Hypothalamus (tissue), 51 donors: ENCODE data around the gene CES1.
"Not testable (repeated sequence)": the region's sequence is repeated elsewhere in the genome, so short reads cannot be mapped to it uniquely, and the experiment has no call there.

Experiments
- DNase-seq, 51 donors: peaks; one replicate each; lab custom pipeline; 2025; lab: John Stamatoyannopoulos, UW

The CES1 gene

GRCh38 chr16:55832773-55833691, at the start of gene CES1:
TSS of gene CES1 (minus strand) at chr16:55833096. CDS start at chr16:55833055, 41 bp downstream.
- DNase-seq = no peak

GRCh38 chr16:55876854-55877253, 44.0 kb upstream of the CES1 start:
- no peak for DNase-seq

- no peak for DNase-seq
Measured at GRCh38 chr16:55875273-55875672, 42.4 kb upstream of the CES1 start, which contains the start of gene CES5A. TSS of gene CES5A (minus strand) at chr16:55875373. CDS start at chr16:55875221, 152 bp downstream.

- no peak for DNase-seq
Measured at GRCh38 chr16:55873122-55873521, 40.2 kb upstream of the CES1 start.

GRCh38 chr16:55872130-55872529, 39.2 kb upstream of the CES1 start:
- no peak for DNase-seq

GRCh38 chr16:55871411-55872038, 38.6 kb upstream of the CES1 start:
- DNase-seq = no peak

- DNase-seq = no peak
Measured at GRCh38 chr16:55868980-55869379, 36.1 kb upstream of the CES1 start.

- DNase-seq = no peak
Measured at GRCh38 chr16:55868137-55868536, 35.2 kb upstream of the CES1 start.

- no peak for DNase-seq
Measured at GRCh38 chr16:55861288-55861687, 28.4 kb upstream of the CES1 start.

- not testable (repeated sequence) for DNase-seq
Measured at GRCh38 chr16:55857650-55858049, 24.8 kb upstream of the CES1 start.

- DNase-seq = no peak
Measured at GRCh38 chr16:55856950-55857349, 24.1 kb upstream of the CES1 start.

GRCh38 chr16:55853114-55853513, 20.2 kb upstream of the CES1 start:
- no peak for DNase-seq

- DNase-seq = no peak
Measured at GRCh38 chr16:55849536-55849935, 16.6 kb upstream of the CES1 start.

- no peak for DNase-seq
Measured at GRCh38 chr16:55846598-55847346, 13.9 kb upstream of the CES1 start.

GRCh38 chr16:55843105-55843395, 10.2 kb upstream of the CES1 start:
- DNase-seq = no peak

GRCh38 chr16:55842369-55843104, 9.6 kb upstream of the CES1 start:
- DNase-seq = peak in 10 of 51 donors; percentile 2 to 40 (median 6)

GRCh38 chr16:55839115-55839514, 6.2 kb upstream of the CES1 start:
- DNase-seq = no peak

- no peak for DNase-seq
Measured at GRCh38 chr16:55836158-55836611, 3.3 kb upstream of the CES1 start.

GRCh38 chr16:55835581-55835980, 2.7 kb upstream of the CES1 start:
- DNase-seq = peak in 8 of 51 donors; percentile 0 to 24 (median 18)

GRCh38 chr16:55835173-55835572, 2.3 kb upstream of the CES1 start:
- DNase-seq = not testable (repeated sequence)
